Liver (tissue), 9 donors: ENCODE measurements around the gene PAFAH1B2. TPM values are rescaled to one million over a fixed set of nuclear protein-coding genes. Genes with fewer than 3 reads are reported as not detected.

Experiments
- DNase-seq: peaks from one replicate; pipeline ENCODE4 v3.0.0-alpha.2; 2017; ENCODE audit warnings: low spot score
- H3K27ac ChIP-seq, 2 donors: one replicate each; pipeline ENCODE4 v1.7.0; 2013; ENCODE audit warnings: inconsistent platforms in 2 of 2, low read length in 2 of 2, control low read depth in 1 of 2, low read depth in 1 of 2, mild to moderate bottlenecking in 1 of 2
- H3K27me3 ChIP-seq, 4 donors: one replicate each; pipeline versions ENCODE4 v1.6.1 to v1.7.0; 2013; ENCODE audit warnings: low read length in 3 of 4, inconsistent platforms in 1 of 4, mild to moderate bottlenecking in 1 of 4, moderate library complexity in 1 of 4; ENCODE audit not compliant: control insufficient read depth in 4 of 4, insufficient read depth in 4 of 4
- H3K36me3 ChIP-seq, 4 donors: one replicate each; pipeline versions ENCODE4 v1.6.1 to v1.7.0; 2013; ENCODE audit warnings: low read length in 3 of 4, mild to moderate bottlenecking in 3 of 4, low read depth in 1 of 4, moderate library complexity in 1 of 4; ENCODE audit not compliant: control insufficient read depth in 4 of 4, insufficient read depth in 3 of 4
- H3K4me1 ChIP-seq, 4 donors: one replicate each; pipeline versions ENCODE4 v1.6.1 to v1.7.0; 2013; ENCODE audit warnings: low read length in 3 of 4, mild to moderate bottlenecking in 3 of 4, moderate library complexity in 1 of 4; ENCODE audit not compliant: control insufficient read depth in 4 of 4, insufficient read depth in 4 of 4
- H3K4me3 ChIP-seq, 3 donors: one replicate each; pipeline versions ENCODE4 v1.6.1 to v1.7.0; 2013; ENCODE audit warnings: low read length in 3 of 3, control low read depth in 1 of 3, low read depth in 1 of 3, mild to moderate bottlenecking in 1 of 3
- H3K9ac ChIP-seq, 2 donors: one replicate each; pipeline ENCODE4 v1.7.0; 2013; ENCODE audit warnings: low read length in 2 of 2, mild to moderate bottlenecking in 2 of 2, moderate library complexity in 2 of 2, control low read depth in 1 of 2, low read depth in 1 of 2
- H3K9me3 ChIP-seq, 4 donors: one replicate each; pipeline versions ENCODE4 v1.6.1 to v1.7.0; 2013; ENCODE audit warnings: low read length in 3 of 4; ENCODE audit not compliant: control insufficient read depth in 4 of 4
- CTCF ChIP-seq: fragments of 150-350 bp; IDR thresholded peaks from 2 replicates; pipeline ENCODE4 v1.5.1; 2017; ENCODE audit warnings: improper control_type of control experiment, low read depth, low read length; ENCODE audit not compliant: missing input control
- EGR1 ChIP-seq, 2 donors: IDR thresholded peaks; 2 replicates each; pipeline ENCODE4 v1.6.1; 2016 to 2018; ENCODE audit warnings: antibody characterized with exemption in 2 of 2, low read depth in 2 of 2
- HNF4G ChIP-seq: IDR thresholded peaks from 2 replicates; pipeline ENCODE4 v1.6.1; 2016; ENCODE audit warnings: antibody characterized with exemption
- JUND ChIP-seq, 2 donors: IDR thresholded peaks; 2 replicates each; pipeline ENCODE4 v1.6.1; 2016; ENCODE audit warnings: antibody characterized with exemption in 2 of 2
- MAX ChIP-seq: IDR thresholded peaks from 2 replicates; pipeline ENCODE4 v1.6.1; 2016; ENCODE audit warnings: antibody characterized with exemption
- NR2F2 ChIP-seq: IDR thresholded peaks from 2 replicates; pipeline ENCODE4 v1.6.1; 2016; ENCODE audit warnings: antibody characterized with exemption
- REST ChIP-seq: IDR thresholded peaks from 2 replicates; pipeline ENCODE4 v1.6.1; 2016; ENCODE audit warnings: antibody characterized with exemption, mild to moderate bottlenecking
- SP1 ChIP-seq: IDR thresholded peaks from 2 replicates; pipeline ENCODE4 v1.6.1; 2018; ENCODE audit warnings: antibody characterized with exemption, mild to moderate bottlenecking
- TAF1 ChIP-seq: conservative IDR thresholded peaks from 2 replicates; pipeline ENCODE4 v1.6.1; 2016; ENCODE audit warnings: antibody characterized with exemption, mild to moderate bottlenecking
- YY1 ChIP-seq: IDR thresholded peaks from 2 replicates; pipeline ENCODE4 v1.6.1; 2016; ENCODE audit warnings: antibody characterized with exemption, mild to moderate bottlenecking
- WGBS: extraction: QIAGEN DNeasy Blood & Tissue Kit; methylation state at CpG from one replicate; pipeline ENCODE4 v1.1.7; 2013; 5-methylcytosine and 5-hydroxymethylcytosine counted together
- polyA plus RNA-seq, 2 donors: library from polyadenylated mRNA; stranded (reverse) in 1 of 2; unstranded in 1 of 2; fragments of 200-250 nt in 1 of 2; fragments of >200 nt in 1 of 2; fragmentation: Nextera tagmentation in 1 of 2; extraction: Ambion mirVana in 1 of 2; gene quantifications; one replicate each; pipeline versions ENCODE4 v1.2.1 to v1.2.3, GENCODE V29; 2013 to 2015
- total RNA-seq, 2 donors: library from RNA; depleted of rRNA; stranded (reverse); fragments of >200 nt; gene quantifications; one replicate each; pipeline ENCODE4 v1.2.3, GENCODE V29; 2014
- TF ChIP-seq, protein P1 (sequence below): IDR thresholded peaks from 2 replicates; pipeline ENCODE4 v1.6.1; 2016; ENCODE audit warnings: antibody characterized with exemption
- donor health status: healthy.
- donor health status: healthy.
- donor health status: healthy.
- donor health status: healthy.
- donor health status: healthy.

PAFAH1B2 gene
- total and polyA plus RNA-seq, 4 donors, result 12.7 to 39.8 (median 24.9) TPM

- Histone ChIP-seq H3K9me3 (no peaks in the 10 kb centered on the region), H3K27ac (no peak overlapping the region), H3K4me1 (peaks cover 0 to 3% (median under 1%) of the 10 kb centered on the region in 4 donors), H3K9ac (no peak overlapping the region), H3K27me3 (no peaks in the 10 kb centered on the region), H3K36me3 (peaks cover 2 to 7% (median 4%) of the 10 kb centered on the region in 4 donors), H3K4me3 (no peak overlapping the region)
- no peak for DNase-seq
- 68% methylated on average over 2 of the region's 2 CpGs for WGBS
- TF ChIP-seq SP1, result no peak
- TF ChIP-seq JUND (IDR thresholded peaks at IDR 0.05), result no peak
- no peak for TF ChIP-seq NR2F2
- no peak for TF ChIP-seq YY1
- TF ChIP-seq MAX, result no peak
- TF ChIP-seq EGR1 (IDR thresholded peaks at IDR 0.05; ENCODE audit: low read depth in 2 of 2), result no peak
- no peak for TF ChIP-seq HNF4G
Measured at GRCh38 chr11:117152066-117152465, 8.0 kb downstream of the PAFAH1B2 start.

- TF ChIP-seq SP1, result no peak
- no peak for TF ChIP-seq NR2F2
- no peak for TF ChIP-seq CTCF
- no peak for TF ChIP-seq REST
- TF ChIP-seq TAF1, result no peak
- TF ChIP-seq, protein P1, sequence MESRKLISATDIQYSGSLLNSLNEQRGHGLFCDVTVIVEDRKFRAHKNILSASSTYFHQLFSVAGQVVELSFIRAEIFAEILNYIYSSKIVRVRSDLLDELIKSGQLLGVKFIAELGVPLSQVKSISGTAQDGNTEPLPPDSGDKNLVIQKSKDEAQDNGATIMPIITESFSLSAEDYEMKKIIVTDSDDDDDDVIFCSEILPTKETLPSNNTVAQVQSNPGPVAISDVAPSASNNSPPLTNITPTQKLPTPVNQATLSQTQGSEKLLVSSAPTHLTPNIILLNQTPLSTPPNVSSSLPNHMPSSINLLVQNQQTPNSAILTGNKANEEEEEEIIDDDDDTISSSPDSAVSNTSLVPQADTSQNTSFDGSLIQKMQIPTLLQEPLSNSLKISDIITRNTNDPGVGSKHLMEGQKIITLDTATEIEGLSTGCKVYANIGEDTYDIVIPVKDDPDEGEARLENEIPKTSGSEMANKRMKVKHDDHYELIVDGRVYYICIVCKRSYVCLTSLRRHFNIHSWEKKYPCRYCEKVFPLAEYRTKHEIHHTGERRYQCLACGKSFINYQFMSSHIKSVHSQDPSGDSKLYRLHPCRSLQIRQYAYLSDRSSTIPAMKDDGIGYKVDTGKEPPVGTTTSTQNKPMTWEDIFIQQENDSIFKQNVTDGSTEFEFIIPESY, result no peak
- Histone ChIP-seq H3K27me3 (no peaks in the 10 kb centered on the region), H3K4me3 (no peak overlapping the region), H3K4me1 (no peaks in the 10 kb centered on the region), H3K27ac (no peak overlapping the region), H3K36me3 (peaks cover 2 to 8% (median 4%) of the 10 kb centered on the region in 4 donors), H3K9ac (no peak overlapping the region), H3K9me3 (no peaks in the 10 kb centered on the region)
- 96% methylated on average over 5 of the region's 5 CpGs for WGBS
- no peak for DNase-seq
Measured at GRCh38 chr11:117154468-117154867, 10.4 kb downstream of the PAFAH1B2 start.
